Vagina (tissue), 2 donors: ENCODE results near the gene SLC12A7. TPM values are rescaled to one million over a fixed set of nuclear protein-coding genes. Genes with fewer than 3 reads are reported as not detected.

Source experiments
- DNase-seq, 2 donors: peaks; one replicate each; pipeline ENCODE4 v3.0.0-alpha.2; 2017; ENCODE audit errors: extremely low spot score in 2 of 2
- H3K27ac ChIP-seq: fragments of 200-600 bp; sonication (generic); one replicate; pipeline ENCODE4 v1.5.1; 2019
- H3K27me3 ChIP-seq: fragments of 200-600 bp; sonication (generic); one replicate; pipeline ENCODE4 v1.5.1; 2019
- H3K36me3 ChIP-seq, 2 donors: fragments of 200-600 bp; sonication (generic); one replicate each; pipeline ENCODE4 v1.5.1; 2017 to 2019
- H3K4me1 ChIP-seq: fragments of 200-600 bp; sonication (generic); one replicate; pipeline ENCODE4 v1.5.1; 2019
- H3K4me3 ChIP-seq, 2 donors: fragments of 200-600 bp; sonication (generic); 1 replicate in 1 of 2; 2 replicates in 1 of 2; pipeline ENCODE4 v1.5.1; 2016 to 2019
- H3K9me3 ChIP-seq: fragments of 200-600 bp; sonication (generic); one replicate; pipeline ENCODE4 v1.5.1; 2019
- POLR2A ChIP-seq, 2 donors: fragments of 450-650 bp; IDR thresholded peaks; one replicate each; pipeline ENCODE4 v1.6.1; 2017; ENCODE audit warnings: antibody characterized with exemption in 2 of 2, mild to moderate bottlenecking in 2 of 2, moderate library complexity in 2 of 2
- POLR2AphosphoS5 ChIP-seq, 2 donors: sonication (generic); formaldehyde crosslinking; IDR thresholded peaks; one replicate each; pipeline ENCODE4 v1.9.0; 2017; ENCODE audit warnings: antibody characterized with exemption in 2 of 2, mild to moderate bottlenecking in 2 of 2, low read depth in 1 of 2; ENCODE audit not compliant: insufficient read depth in 1 of 2
- intact Hi-C: fragments of 100-400 bp; cut with DNase I; formaldehyde crosslinking; loops from one replicate; pipeline ENCODE4 v1.15.1; 2023
- total RNA-seq: library from RNA; depleted of rRNA; stranded (reverse); fragments of >200 nt; gene quantifications from one replicate; pipeline ENCODE4 v1.2.3, GENCODE V29; 2016
- TF ChIP-seq, protein P1 (sequence below), 3 experiments: fragments of 450-650 bp in 2 of 3; fragments of 200-600 bp in 1 of 3; sonication (generic) in 1 of 3; IDR thresholded peaks; one replicate each; pipeline ENCODE4 v1.5.1; 2017 to 2019; ENCODE audit warnings: antibody characterized with exemption in 3 of 3, mild to moderate bottlenecking in 2 of 3, moderate library complexity in 2 of 3

SLC12A7 gene
- total RNA-seq, 1 donor from 2014 or later = 21.6 TPM

DNA sequence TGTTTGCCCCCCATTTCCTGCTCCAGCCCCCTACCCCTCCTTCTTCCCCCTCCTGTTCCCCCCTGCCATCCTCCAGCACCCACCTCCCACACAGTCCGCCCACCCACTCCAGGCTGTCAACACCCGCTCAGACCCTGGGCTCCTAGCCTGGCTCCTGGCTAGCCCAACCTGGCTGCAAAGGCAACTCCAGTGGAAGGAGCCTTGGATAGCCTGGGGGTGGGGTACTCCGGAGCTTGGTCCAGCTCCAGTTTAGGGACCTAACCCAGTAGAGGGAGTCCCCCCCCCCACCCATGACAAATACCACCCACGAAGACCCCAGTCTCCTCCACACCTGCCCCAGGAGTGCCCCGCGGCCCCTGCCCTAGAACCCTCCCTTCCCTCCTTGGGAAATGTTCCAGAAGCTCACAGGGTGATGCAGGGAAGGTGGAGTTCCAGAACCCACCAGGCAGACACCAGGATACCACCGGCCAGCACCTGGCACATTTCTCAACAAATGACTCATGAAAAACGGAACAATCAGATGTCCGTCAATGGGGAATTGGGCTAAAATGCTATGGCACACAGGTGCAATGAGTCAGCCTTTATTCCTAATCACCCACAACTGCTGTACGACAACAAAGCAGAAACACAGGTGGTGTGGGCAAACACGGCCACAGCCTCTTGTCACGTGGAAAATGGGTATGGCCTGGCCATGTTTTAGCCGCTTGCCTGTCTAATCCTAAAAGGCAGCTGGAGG, 901 bp upstream of the SLC12A7 start:
- Histone ChIP-seq H3K27me3 (no peaks in the 10 kb centered on the region), H3K4me1 (peaks cover 31% of the 10 kb centered on the region), H3K9me3 (no peaks in the 10 kb centered on the region), H3K4me3 (no peak overlapping the region), H3K36me3 (no peaks in the 10 kb centered on the region), H3K27ac (no peak overlapping the region)
- DNase-seq = no peak
- TF ChIP-seq POLR2A (IDR thresholded peaks at IDR 0.05) (no peak), POLR2AphosphoS5 (IDR thresholded peaks at IDR 0.05; ENCODE audit: insufficient read depth in 1 of 2, low read depth in 1 of 2) (no peak)
- TF ChIP-seq, protein P1, sequence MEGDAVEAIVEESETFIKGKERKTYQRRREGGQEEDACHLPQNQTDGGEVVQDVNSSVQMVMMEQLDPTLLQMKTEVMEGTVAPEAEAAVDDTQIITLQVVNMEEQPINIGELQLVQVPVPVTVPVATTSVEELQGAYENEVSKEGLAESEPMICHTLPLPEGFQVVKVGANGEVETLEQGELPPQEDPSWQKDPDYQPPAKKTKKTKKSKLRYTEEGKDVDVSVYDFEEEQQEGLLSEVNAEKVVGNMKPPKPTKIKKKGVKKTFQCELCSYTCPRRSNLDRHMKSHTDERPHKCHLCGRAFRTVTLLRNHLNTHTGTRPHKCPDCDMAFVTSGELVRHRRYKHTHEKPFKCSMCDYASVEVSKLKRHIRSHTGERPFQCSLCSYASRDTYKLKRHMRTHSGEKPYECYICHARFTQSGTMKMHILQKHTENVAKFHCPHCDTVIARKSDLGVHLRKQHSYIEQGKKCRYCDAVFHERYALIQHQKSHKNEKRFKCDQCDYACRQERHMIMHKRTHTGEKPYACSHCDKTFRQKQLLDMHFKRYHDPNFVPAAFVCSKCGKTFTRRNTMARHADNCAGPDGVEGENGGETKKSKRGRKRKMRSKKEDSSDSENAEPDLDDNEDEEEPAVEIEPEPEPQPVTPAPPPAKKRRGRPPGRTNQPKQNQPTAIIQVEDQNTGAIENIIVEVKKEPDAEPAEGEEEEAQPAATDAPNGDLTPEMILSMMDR (IDR thresholded peaks at IDR 0.05) = no peak
- intact Hi-C loops = no loop called here

DNA sequence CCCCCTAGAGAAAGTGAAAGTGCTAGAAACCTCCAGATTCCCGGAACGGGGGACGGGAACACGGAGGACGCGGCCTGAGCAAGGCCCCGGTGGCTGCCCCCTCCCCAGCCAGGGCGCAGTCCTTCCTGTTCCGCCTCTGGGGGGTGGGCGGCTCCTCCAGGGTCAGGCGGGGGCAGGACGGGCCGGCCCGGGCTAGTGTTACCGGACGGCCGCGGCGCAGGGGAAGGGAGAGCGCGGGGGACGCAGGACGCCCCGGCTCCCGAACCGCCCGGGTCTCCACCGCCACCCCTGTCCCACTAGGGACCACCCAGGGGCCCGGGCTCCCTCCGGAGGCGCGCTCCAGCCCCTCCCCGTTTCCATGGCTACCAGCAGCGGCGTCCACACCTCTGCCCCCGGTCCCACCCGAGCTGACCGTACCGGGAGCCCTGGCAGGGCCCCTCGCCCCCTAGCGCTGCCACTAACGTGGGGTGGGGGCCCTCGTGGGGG, 579 bp downstream of the SLC12A7 start:
- Histone ChIP-seq H3K4me3 (peak overlapping the region; percentile 78 to 89), H3K9me3 (no peaks in the 10 kb centered on the region), H3K4me1 (peaks cover 33% of the 10 kb centered on the region), H3K27ac (peak overlapping the region; percentile 84), H3K27me3 (no peaks in the 10 kb centered on the region), H3K36me3 (no peaks in the 10 kb centered on the region)
- intact Hi-C loops = no loop called here
- TF ChIP-seq, protein P1 (IDR thresholded peaks at IDR 0.05) = no peak
- no peak for TF ChIP-seq POLR2A (IDR thresholded peaks at IDR 0.05)
- TF ChIP-seq POLR2AphosphoS5 (IDR thresholded peaks at IDR 0.05; ENCODE audit: insufficient read depth in 1 of 2, low read depth in 1 of 2) = no peak
- DNase-seq = no peak

DNA sequence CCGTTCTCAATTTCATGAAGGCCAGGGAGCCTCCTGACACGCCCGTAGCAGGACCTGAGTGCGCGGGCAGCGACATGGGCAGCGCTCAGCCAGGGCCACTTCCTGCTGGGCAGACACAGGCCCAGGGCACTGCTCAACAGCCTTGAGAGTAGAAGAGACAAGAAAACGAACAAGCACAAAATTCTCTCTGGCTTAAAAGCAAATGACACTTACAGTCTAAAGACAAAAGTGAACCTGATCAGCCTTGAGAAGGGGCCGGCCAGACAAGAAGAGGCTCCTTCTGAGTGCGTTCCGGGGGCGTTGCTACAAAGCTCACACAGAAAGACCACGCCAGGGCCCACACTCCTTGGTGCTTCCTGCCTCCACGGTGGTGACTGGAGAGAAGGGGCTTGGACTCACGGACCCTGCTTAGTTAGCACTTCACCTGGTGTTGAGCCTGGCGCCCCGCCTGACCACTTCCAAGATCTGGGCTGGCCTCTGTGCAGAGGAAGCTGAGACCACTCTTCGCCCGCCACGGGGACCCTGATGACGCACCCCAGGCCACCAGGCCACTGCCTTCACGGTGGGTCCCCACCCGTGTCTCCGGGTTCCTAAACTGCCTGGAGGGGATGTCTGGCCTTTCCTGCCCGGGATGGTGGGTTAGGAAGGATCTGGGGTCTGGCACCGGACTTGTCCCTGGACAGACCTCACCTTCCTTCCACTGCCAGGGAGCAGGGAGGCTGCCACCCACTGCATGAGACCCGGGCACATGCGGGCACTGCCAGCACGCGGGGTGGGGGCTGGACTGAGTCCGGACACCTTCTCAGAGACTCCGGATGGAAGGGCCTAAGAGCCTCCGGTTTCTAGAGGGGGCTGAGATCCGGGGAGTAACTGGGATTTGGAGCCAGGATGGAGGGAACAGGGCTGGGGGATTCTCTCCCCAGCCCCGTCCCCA, 1.3 kb downstream of the SLC12A7 start:
- no peaks in the 10 kb centered on the region for H3K9me3 ChIP-seq
- TF ChIP-seq POLR2A (IDR thresholded peaks at IDR 0.05) (no peak), POLR2AphosphoS5 (IDR thresholded peaks at IDR 0.05; ENCODE audit: insufficient read depth in 1 of 2, low read depth in 1 of 2) (peak in 1 of 2 donors; percentile 25)
- H3K36me3 ChIP-seq = no peaks in the 10 kb centered on the region
- intact Hi-C loops = no loop called here
- peak overlapping the region; percentile 84 for H3K27ac ChIP-seq
- H3K4me1 ChIP-seq = peaks cover 38% of the 10 kb centered on the region
- peak overlapping the region; percentile 78 to 89 for H3K4me3 ChIP-seq
- H3K27me3 ChIP-seq = no peaks in the 10 kb centered on the region
- no peak for DNase-seq

DNA sequence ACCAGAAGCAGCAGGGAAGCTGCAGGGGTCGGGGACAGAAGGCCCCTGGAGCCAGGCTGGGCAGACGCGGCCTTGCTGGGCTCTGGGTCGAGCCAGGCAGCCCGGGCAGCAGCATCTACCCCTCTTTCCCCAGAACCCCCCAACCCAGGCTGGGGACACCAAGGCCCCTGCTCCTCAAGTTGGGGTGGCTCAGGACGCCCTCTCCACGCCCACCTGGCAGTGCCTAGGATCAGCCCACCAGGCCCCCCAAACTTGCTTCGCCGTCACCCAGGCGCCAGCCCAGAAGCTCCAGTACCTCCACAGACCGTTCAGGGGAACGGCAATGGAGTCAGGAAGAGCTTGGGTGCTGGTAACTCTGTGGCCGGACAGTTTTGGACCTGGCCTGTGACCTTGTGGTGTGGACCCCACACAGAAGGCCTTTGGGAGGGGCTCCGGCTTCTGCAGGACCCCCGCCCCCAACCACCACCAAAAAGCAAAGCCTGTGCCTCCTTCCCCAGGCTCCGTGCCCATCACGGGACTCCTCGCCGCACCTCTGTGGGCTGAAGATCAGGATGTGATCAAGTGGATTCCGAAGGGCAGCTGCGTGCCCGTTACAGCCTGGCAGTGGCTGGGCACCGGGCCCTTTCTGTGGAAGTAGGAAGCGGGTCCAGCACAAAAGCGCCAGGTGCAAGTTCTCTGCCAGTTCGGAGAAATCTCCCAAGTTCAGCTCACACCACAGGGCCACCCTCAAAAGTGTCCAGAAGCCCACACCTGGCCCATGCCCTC, 2.1 kb downstream of the SLC12A7 start:
- Histone ChIP-seq H3K9me3 (no peaks in the 10 kb centered on the region), H3K36me3 (no peaks in the 10 kb centered on the region), H3K27me3 (no peaks in the 10 kb centered on the region), H3K27ac (peak overlapping the region; percentile 84), H3K4me3 (peak overlapping the region in 1 of 2 donors; percentile 89), H3K4me1 (peaks cover 46% of the 10 kb centered on the region)
- intact Hi-C loops = no loop called here
- no peak for TF ChIP-seq POLR2AphosphoS5 (IDR thresholded peaks at IDR 0.05; ENCODE audit: insufficient read depth in 1 of 2, low read depth in 1 of 2)
- TF ChIP-seq, protein P1 (IDR thresholded peaks at IDR 0.05) = no peak
- TF ChIP-seq POLR2A (IDR thresholded peaks at IDR 0.05) = no peak
- DNase-seq = no peak

DNA sequence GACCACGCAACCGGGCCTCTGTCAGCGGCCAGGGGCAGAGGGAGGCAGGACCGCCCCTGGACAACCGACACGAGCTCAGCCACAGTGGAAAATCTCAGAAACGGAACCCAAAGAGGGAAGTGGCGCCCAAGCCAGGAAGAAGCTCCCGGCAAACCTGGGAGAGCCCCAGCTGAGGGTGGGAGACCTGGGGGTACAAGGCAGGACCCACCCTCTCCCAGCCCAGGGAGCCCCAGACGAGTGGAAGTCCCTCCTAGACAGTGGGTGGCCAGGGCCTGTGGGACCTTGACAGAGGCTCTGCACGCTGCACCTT, 3.0 kb downstream of the SLC12A7 start:
- Histone ChIP-seq H3K9me3 (no peaks in the 10 kb centered on the region), H3K27me3 (no peaks in the 10 kb centered on the region), H3K27ac (peak overlapping the region; percentile 84), H3K36me3 (no peaks in the 10 kb centered on the region), H3K4me3 (no peak overlapping the region), H3K4me1 (peaks cover 55% of the 10 kb centered on the region)
- TF ChIP-seq, protein P1 (IDR thresholded peaks at IDR 0.05) = no peak
- DNase-seq = no peak
- intact Hi-C loops = no loop called here
